Hepatocyte (in vitro differentiated cells): Measurements from ENCODE around the gene PACSIN2. TPM values are rescaled to one million over a fixed set of nuclear protein-coding genes. Genes with fewer than 3 reads are reported as not detected.

Experiments used
- DNase-seq: peaks from one replicate; pipeline ENCODE4 v3.0.0-alpha.2; 2016; ENCODE audit warnings: low spot score
- H2AFZ ChIP-seq: fragments of 200-600 bp; sonication (generic); 2 replicates; pipeline ENCODE4 v1.6.0; 2016; ENCODE audit warnings: antibody characterized with exemption, mild to moderate bottlenecking
- H3K27ac ChIP-seq: fragments of 200-600 bp; sonication (generic); 2 replicates; pipeline ENCODE4 v1.5.1; 2016; ENCODE audit warnings: mild to moderate bottlenecking
- H3K27me3 ChIP-seq: fragments of 200-600 bp; sonication (generic); 2 replicates; pipeline ENCODE4 v1.6.1; 2016
- H3K36me3 ChIP-seq: fragments of 200-600 bp; sonication (generic); replicated peaks from 2 replicates; pipeline ENCODE4 v1.5.1; 2016; ENCODE audit warnings: low read depth; ENCODE audit not compliant: insufficient read depth
- H3K4me1 ChIP-seq: fragments of 200-600 bp; sonication (generic); 2 replicates; pipeline ENCODE4 v1.5.1; 2016; ENCODE audit warnings: mild to moderate bottlenecking, moderate library complexity; ENCODE audit not compliant: insufficient read depth
- H3K4me2 ChIP-seq: fragments of 200-600 bp; sonication (generic); 2 replicates; pipeline ENCODE4 v1.6.0; 2016
- H3K4me3 ChIP-seq: fragments of 200-600 bp; sonication (generic); 2 replicates; pipeline ENCODE4 v1.5.1; 2016; ENCODE audit warnings: mild to moderate bottlenecking
- H3K79me2 ChIP-seq: fragments of 200-600 bp; sonication (generic); 2 replicates; pipeline ENCODE4 v1.6.0; 2017; ENCODE audit warnings: mild to moderate bottlenecking
- H3K9me2 ChIP-seq: fragments of 200-600 bp; sonication (generic); replicated peaks from 2 replicates; pipeline ENCODE4 v1.6.0; 2017; ENCODE audit warnings: mild to moderate bottlenecking; ENCODE audit not compliant: insufficient read depth
- H3K9me3 ChIP-seq: fragments of 200-600 bp; sonication (generic); 2 replicates; pipeline ENCODE4 v1.5.1; 2016; ENCODE audit warnings: low read depth, mild to moderate bottlenecking
- H4K20me1 ChIP-seq: fragments of 200-600 bp; sonication (generic); 2 replicates; pipeline ENCODE4 v1.6.0; 2016; ENCODE audit warnings: mild to moderate bottlenecking; ENCODE audit not compliant: insufficient read depth, poor library complexity, severe bottlenecking
- EZH2 ChIP-seq: fragments of 200-600 bp; sonication (generic); IDR thresholded peaks from 2 replicates; pipeline ENCODE4 v1.6.1; 2016; ENCODE audit warnings: antibody characterized with exemption, mild to moderate bottlenecking, borderline replicate concordance
- WGBS: methylation state at CpG from one replicate; pipeline ENCODE4 v1.1.6; 2016; ENCODE audit warnings: low lambda C conversion rate; ENCODE audit errors: missing lambda C conversion rate; 5-methylcytosine and 5-hydroxymethylcytosine counted together
- polyA plus RNA-seq: library from polyadenylated mRNA; unstranded; fragments of >200 nt; fragmentation: Nextera tagmentation; extraction: Ambion mirVana; gene quantifications from 2 replicates; pipeline ENCODE4 v1.2.1, GENCODE V29; 2016
- total RNA-seq: library from RNA; depleted of rRNA; stranded (reverse); fragments of >200 nt; gene quantifications from 2 replicates; pipeline ENCODE4 v1.2.3, GENCODE V29; 2014
- TF ChIP-seq, protein P1 (sequence below): fragments of 200-600 bp; sonication (generic); IDR thresholded peaks from 2 replicates; pipeline ENCODE4 v1.5.1; 2016; ENCODE audit warnings: antibody characterized with exemption, mild to moderate bottlenecking; ENCODE audit not compliant: poor library complexity

The PACSIN2 gene
- total and polyA plus RNA-seq, 2 experiments from 2014 or later = 77.7 to 86.3 TPM

GRCh38 chr22:42820045-42820763 lies 194.7 kb downstream of the PACSIN2 start:
- no peak overlapping the region for H3K4me3 ChIP-seq
- WGBS = 83% methylated on average over 9 of the region's 9 CpGs

More at GRCh38 chr22:42820045-42820763, 194.7 kb downstream of the PACSIN2 start:
- Histone ChIP-seq H3K79me2 (no peaks in the 10 kb centered on the region), H3K9me3 (no peaks in the 10 kb centered on the region), H3K9me2 (no peaks in the 10 kb centered on the region), H3K4me1 (no peaks in the 10 kb centered on the region), H3K4me2 (no peak overlapping the region), H3K27ac (no peak overlapping the region), H3K36me3 (no peaks in the 10 kb centered on the region), H3K27me3 (no peaks in the 10 kb centered on the region), H2AFZ (no peak overlapping the region), H4K20me1 (no peaks in the 10 kb centered on the region)
- no peak for TF ChIP-seq EZH2
- TF ChIP-seq, protein P1, sequence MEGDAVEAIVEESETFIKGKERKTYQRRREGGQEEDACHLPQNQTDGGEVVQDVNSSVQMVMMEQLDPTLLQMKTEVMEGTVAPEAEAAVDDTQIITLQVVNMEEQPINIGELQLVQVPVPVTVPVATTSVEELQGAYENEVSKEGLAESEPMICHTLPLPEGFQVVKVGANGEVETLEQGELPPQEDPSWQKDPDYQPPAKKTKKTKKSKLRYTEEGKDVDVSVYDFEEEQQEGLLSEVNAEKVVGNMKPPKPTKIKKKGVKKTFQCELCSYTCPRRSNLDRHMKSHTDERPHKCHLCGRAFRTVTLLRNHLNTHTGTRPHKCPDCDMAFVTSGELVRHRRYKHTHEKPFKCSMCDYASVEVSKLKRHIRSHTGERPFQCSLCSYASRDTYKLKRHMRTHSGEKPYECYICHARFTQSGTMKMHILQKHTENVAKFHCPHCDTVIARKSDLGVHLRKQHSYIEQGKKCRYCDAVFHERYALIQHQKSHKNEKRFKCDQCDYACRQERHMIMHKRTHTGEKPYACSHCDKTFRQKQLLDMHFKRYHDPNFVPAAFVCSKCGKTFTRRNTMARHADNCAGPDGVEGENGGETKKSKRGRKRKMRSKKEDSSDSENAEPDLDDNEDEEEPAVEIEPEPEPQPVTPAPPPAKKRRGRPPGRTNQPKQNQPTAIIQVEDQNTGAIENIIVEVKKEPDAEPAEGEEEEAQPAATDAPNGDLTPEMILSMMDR = peak; percentile 52
- DNase-seq = peak; percentile 49

Other genes starting within 250 kb of the PACSIN2 start
- 89.5 and 99.5 TPM in 2 replicates for gene ARFGAP3, start 157.9 kb downstream of the PACSIN2 start, total RNA-seq
- 53.7 and 54.7 TPM in 2 replicates for gene ARFGAP3, start 157.9 kb downstream of the PACSIN2 start, polyA plus RNA-seq
- gene TTLL1, start 74.2 kb upstream of the PACSIN2 start, total RNA-seq = 4.9 and 6.4 TPM in 2 replicates
- 8.7 and 9.5 TPM in 2 replicates for gene TTLL1, start 74.2 kb upstream of the PACSIN2 start, polyA plus RNA-seq
- 2.0 and 10.6 TPM in 2 replicates for gene BIK, start 95.6 kb upstream of the PACSIN2 start, total RNA-seq
- 15.5 and 17.7 TPM in 2 replicates for gene BIK, start 95.6 kb upstream of the PACSIN2 start, polyA plus RNA-seq
- 14.6 and 16.9 TPM in 2 replicates for gene MCAT, start 128.2 kb upstream of the PACSIN2 start, total RNA-seq
- gene MCAT, start 128.2 kb upstream of the PACSIN2 start, polyA plus RNA-seq = 18.3 and 24.9 TPM in 2 replicates
- 61.8 and 65.3 TPM in 2 replicates for gene TSPO, start 136.4 kb upstream of the PACSIN2 start, total RNA-seq
- gene TSPO, start 136.4 kb upstream of the PACSIN2 start, polyA plus RNA-seq = 131 and 138 TPM in 2 replicates
- gene TTLL12, start 172.0 kb upstream of the PACSIN2 start, total RNA-seq = 39.6 and 40.9 TPM in 2 replicates
- gene TTLL12, start 172.0 kb upstream of the PACSIN2 start, polyA plus RNA-seq = 41.9 and 50.3 TPM in 2 replicates